ENCODE measurements around the gene EXOC4.
A peak's percentile ranks its signal among the peaks of the same experiment; 100 is the strongest.

EXOC4 gene

GRCh38 chr7:133583545-133584171 lies 330.8 kb downstream of the EXOC4 start:
- Histone ChIP-seq H3K27ac (no peak overlapping the region), H3K9me3 (replicated peaks in 1 of 11) (peaks cover 6 to 28% (median 9%) of the 10 kb centered on the region in 11 experiments; a peak in 11 of 22 replicates), H3K36me3 (peaks cover 0 to 28% (median 9%) of the 10 kb centered on the region in 11 experiments; a peak in 13 of 22 replicates), H3K4me2 (no peak overlapping the region), H3K4me1 (peaks cover 0 to 27% (median 9%) of the 10 kb centered on the region in 10 experiments; a peak in 13 of 20 replicates), H3K9ac (no peak overlapping the region), H3K4me3 (no peak overlapping the region), H4K20me1 (peaks cover 0 to 12% (median 0%) of the 10 kb centered on the region in 11 experiments; a peak in 3 of 22 replicates), H3K27me3 (no peaks in the 10 kb centered on the region)
- TF ChIP-seq Cebpa-rat (IDR thresholded peaks at IDR 0.05), result no peak

- peak overlapping the region in 3 of 11 experiments; percentile 21 to 46 (median 37); a peak in 3 of 22 replicates for H3K4me2 ChIP-seq
- peaks cover 0 to 12% (median 0%) of the 10 kb centered on the region in 11 experiments; a peak in 3 of 22 replicates for H4K20me1 ChIP-seq
- no peak overlapping the region for H3K4me3 ChIP-seq
- no peak overlapping the region for H3K27ac ChIP-seq
- no peak for TF ChIP-seq Cebpa-rat (IDR thresholded peaks at IDR 0.05)
- H3K9ac ChIP-seq, result no peak overlapping the region
- H3K4me1 ChIP-seq, result peaks cover 0 to 27% (median 9%) of the 10 kb centered on the region in 10 experiments; a peak in 13 of 20 replicates
- H3K36me3 ChIP-seq, result peaks cover 0 to 30% (median 5%) of the 10 kb centered on the region in 11 experiments; a peak in 8 of 22 replicates
- peaks cover 0 to 22% (median 8%) of the 10 kb centered on the region in 11 experiments; a peak in 10 of 22 replicates for H3K9me3 ChIP-seq (replicated peaks in 1 of 11)
- no peaks in the 10 kb centered on the region for H3K27me3 ChIP-seq
Measured at GRCh38 chr7:133584956-133585668, 332.2 kb downstream of the EXOC4 start.

- no peak for TF ChIP-seq Cebpa-rat (IDR thresholded peaks at IDR 0.05)
- Histone ChIP-seq H3K9me3 (replicated peaks in 1 of 11) (peaks cover 0 to 16% (median 7%) of the 10 kb centered on the region in 11 experiments; a peak in 9 of 22 replicates), H3K4me3 (no peak overlapping the region), H3K27ac (no peak overlapping the region), H3K4me1 (peaks cover 0 to 27% (median 9%) of the 10 kb centered on the region in 10 experiments; a peak in 13 of 20 replicates), H4K20me1 (peaks cover 0 to 12% (median 0%) of the 10 kb centered on the region in 11 experiments; a peak in 3 of 22 replicates), H3K27me3 (no peaks in the 10 kb centered on the region), H3K9ac (no peak overlapping the region), H3K36me3 (peaks cover 0 to 28% (median 4%) of the 10 kb centered on the region in 11 experiments; a peak in 5 of 22 replicates), H3K4me2 (no peak overlapping the region)
Measured at GRCh38 chr7:133586253-133586652, 333.4 kb downstream of the EXOC4 start.

- no peak for TF ChIP-seq Cebpa-rat (IDR thresholded peaks at IDR 0.05)
- H3K9me3 ChIP-seq (replicated peaks in 1 of 11), result peaks cover 0 to 16% (median 7%) of the 10 kb centered on the region in 11 experiments; a peak in 9 of 22 replicates
- H3K9ac ChIP-seq, result no peak overlapping the region
- H3K27ac ChIP-seq, result no peak overlapping the region
- H3K4me1 ChIP-seq, result peaks cover 0 to 27% (median 9%) of the 10 kb centered on the region in 10 experiments; a peak in 13 of 20 replicates
- H3K4me2 ChIP-seq, result peak overlapping the region in 5 of 11 experiments; percentile 0 to 29 (median 8); a peak in 4 of 22 replicates
- H4K20me1 ChIP-seq, result peaks cover 0 to 12% (median 0%) of the 10 kb centered on the region in 11 experiments; a peak in 3 of 22 replicates
- H3K36me3 ChIP-seq, result peaks cover 0 to 30% (median 4%) of the 10 kb centered on the region in 11 experiments; a peak in 5 of 22 replicates
- H3K4me3 ChIP-seq, result no peak overlapping the region
- H3K27me3 ChIP-seq, result no peaks in the 10 kb centered on the region
Measured at GRCh38 chr7:133587903-133588302, 335.0 kb downstream of the EXOC4 start.

- peaks cover 0 to 12% (median 7%) of the 10 kb centered on the region in 10 experiments; a peak in 12 of 20 replicates for H3K4me1 ChIP-seq
- H3K9me3 ChIP-seq (replicated peaks in 1 of 11), result peaks cover 0 to 11% (median 6%) of the 10 kb centered on the region in 11 experiments; a peak in 8 of 22 replicates
- H3K27ac ChIP-seq, result no peak overlapping the region
- H3K4me2 ChIP-seq, result no peak overlapping the region
- peaks cover 0 to 32% (median 2%) of the 10 kb centered on the region in 11 experiments; a peak in 5 of 22 replicates for H3K36me3 ChIP-seq
- H3K27me3 ChIP-seq, result no peaks in the 10 kb centered on the region
- peaks cover 0 to 6% (median 0%) of the 10 kb centered on the region in 11 experiments; a peak in 1 of 22 replicates for H4K20me1 ChIP-seq
- no peak overlapping the region for H3K9ac ChIP-seq
- no peak overlapping the region for H3K4me3 ChIP-seq
- TF ChIP-seq Cebpa-rat (IDR thresholded peaks at IDR 0.05), result no peak
Measured at GRCh38 chr7:133590795-133591194, 337.9 kb downstream of the EXOC4 start.

GRCh38 chr7:133591704-133592340 lies 338.9 kb downstream of the EXOC4 start:
- peaks cover 0 to 5% (median 0%) of the 10 kb centered on the region in 11 experiments; a peak in 1 of 22 replicates for H4K20me1 ChIP-seq

GRCh38 chr7:133593561-133593960 lies 340.7 kb downstream of the EXOC4 start:
- no peaks in the 10 kb centered on the region for H3K27me3 ChIP-seq
- H3K27ac ChIP-seq, result no peak overlapping the region
- H3K36me3 ChIP-seq, result peaks cover 0 to 35% (median 0%) of the 10 kb centered on the region in 11 experiments; a peak in 4 of 22 replicates
- no peak overlapping the region for H3K9ac ChIP-seq
- no peak overlapping the region for H3K4me3 ChIP-seq
- no peak for TF ChIP-seq Cebpa-rat (IDR thresholded peaks at IDR 0.05)
- no peaks in the 10 kb centered on the region for H4K20me1 ChIP-seq
- H3K9me3 ChIP-seq (replicated peaks in 1 of 11), result no peaks in the 10 kb centered on the region
- H3K4me2 ChIP-seq, result no peak overlapping the region
- H3K4me1 ChIP-seq, result no peaks in the 10 kb centered on the region

More at GRCh38 chr7:133591704-133592340, 338.9 kb downstream of the EXOC4 start:
- no peak overlapping the region for H3K27ac ChIP-seq
- TF ChIP-seq Cebpa-rat (IDR thresholded peaks at IDR 0.05), result no peak
- peaks cover 0 to 12% (median 7%) of the 10 kb centered on the region in 10 experiments; a peak in 12 of 20 replicates for H3K4me1 ChIP-seq
- no peak overlapping the region for H3K9ac ChIP-seq
- no peak overlapping the region for H3K4me3 ChIP-seq
- H3K4me2 ChIP-seq, result no peak overlapping the region
- H3K9me3 ChIP-seq (replicated peaks in 1 of 11), result peaks cover 0 to 1% (median 0%) of the 10 kb centered on the region in 11 experiments; a peak in 1 of 22 replicates
- H3K36me3 ChIP-seq, result peaks cover 0 to 26% (median 0%) of the 10 kb centered on the region in 11 experiments; a peak in 5 of 22 replicates
- no peaks in the 10 kb centered on the region for H3K27me3 ChIP-seq

- Histone ChIP-seq H3K9ac (no peak overlapping the region), H3K36me3 (peaks cover 0 to 10% (median 0%) of the 10 kb centered on the region in 11 experiments; a peak in 1 of 22 replicates), H3K4me1 (peaks cover 0 to 5% (median 2%) of the 10 kb centered on the region in 10 experiments; a peak in 7 of 20 replicates), H3K4me3 (no peak overlapping the region), H3K27ac (no peak overlapping the region), H3K27me3 (no peaks in the 10 kb centered on the region), H4K20me1 (peaks cover 0 to 41% (median 0%) of the 10 kb centered on the region in 11 experiments; a peak in 2 of 22 replicates), H3K4me2 (0 out of 22 replicates have a peak overlapping the region, but pooled peaks of 2 of the 11 experiments have one; percentile 20 to 23), H3K9me3 (replicated peaks in 1 of 11) (no peaks in the 10 kb centered on the region)
- no peak for TF ChIP-seq Cebpa-rat (IDR thresholded peaks at IDR 0.05)
Measured at GRCh38 chr7:133601617-133602016, 348.7 kb downstream of the EXOC4 start.
